Activated CD8-positive, alpha-beta T cell treated with anti-CD3 and anti-CD28 coated beads, Interleukin-2, amount 10 ng/mL, durations not matched to agents 7 days and 5 days (primary cell): ENCODE measurements around the gene CXCR5. TPM values are rescaled to one million over a fixed set of nuclear protein-coding genes. Genes with fewer than 3 reads are reported as not detected.

Experiments used
- ATAC-seq: fragments of 150-1000 bp; cut with Tn5 transposase; one replicate; pipeline ENCODE4 v1.10.0; 2021; ENCODE audit warnings: moderate library complexity
- CTCF ChIA-PET: fragments of 350-600 bp; sonication (Branson Sonifier 250); formaldehyde crosslinking; loops from one replicate; lab custom pipeline; 2021; ENCODE audit warnings: antibody characterized with exemption; lab: Charles Lee
- POLR2A ChIA-PET: fragments of 350-600 bp; sonication (Branson Sonifier 250); formaldehyde crosslinking; loops from one replicate; lab custom pipeline; 2021; ENCODE audit warnings: antibody characterized with exemption; lab: Charles Lee
- DNase-seq: peaks from one replicate; pipeline ENCODE4 v3.0.0-alpha.2; 2020
- H3K27ac Mint-ChIP-seq: one replicate; pipeline ENCODE4 v1.8.0; 2021; ENCODE audit warnings: mild to moderate bottlenecking, mixed read lengths
- H3K27me3 Mint-ChIP-seq: one replicate; pipeline ENCODE4 v1.8.0; 2021; ENCODE audit warnings: low read depth, mixed read lengths
- H3K36me3 Mint-ChIP-seq: one replicate; pipeline ENCODE4 v1.8.0; 2021; ENCODE audit warnings: low read depth, mixed read lengths
- H3K4me1 Mint-ChIP-seq: one replicate; pipeline ENCODE4 v1.8.0; 2021; ENCODE audit warnings: low read depth, mixed read lengths
- H3K4me3 Mint-ChIP-seq: one replicate; pipeline ENCODE4 v1.8.0; 2021; ENCODE audit warnings: mild to moderate bottlenecking, mixed read lengths
- H3K9me3 Mint-ChIP-seq: one replicate; pipeline ENCODE4 v1.8.0; 2022; ENCODE audit warnings: mixed read lengths; ENCODE audit not compliant: insufficient read depth
- total RNA-seq, 2 experiments: library from RNA; stranded (reverse); gene quantifications; one replicate each; pipeline ENCODE4 v1.2.3, GENCODE V29; 2021

The CXCR5 gene
- total RNA-seq, 2 experiments from 2014 or later, result 0.08 to 0.18 TPM

- H3K27me3 Mint-ChIP-seq, result no peaks in the 10 kb centered on the region
- ATAC-seq (no peak), DNase-seq (no peak)
- no peaks in the 10 kb centered on the region for H3K9me3 Mint-ChIP-seq
- H3K27ac Mint-ChIP-seq, result no peak overlapping the region
- H3K4me1 Mint-ChIP-seq, result peaks cover 32% of the 10 kb centered on the region
- H3K4me3 Mint-ChIP-seq, result no peak overlapping the region
- peaks cover 35% of the 10 kb centered on the region for H3K36me3 Mint-ChIP-seq
- CTCF ChIA-PET, result no interaction called here
- POLR2A ChIA-PET, result no interaction called here
These were observed 15.6 kb downstream of the CXCR5 start for GRCh38 chr11:118899296-118899688.

GRCh38 chr11:118899706-118900360 lies 16.1 kb downstream of the CXCR5 start:
- H3K36me3 Mint-ChIP-seq, result peaks cover 35% of the 10 kb centered on the region
- CTCF ChIA-PET, result no interaction called here
- no peaks in the 10 kb centered on the region for H3K9me3 Mint-ChIP-seq
- no peak overlapping the region for H3K4me3 Mint-ChIP-seq
- H3K27ac Mint-ChIP-seq, result no peak overlapping the region
- ATAC-seq (no peak), DNase-seq (no peak)
- H3K27me3 Mint-ChIP-seq, result no peaks in the 10 kb centered on the region
- H3K4me1 Mint-ChIP-seq, result peaks cover 27% of the 10 kb centered on the region
- POLR2A ChIA-PET, result no interaction called here

GRCh38 chr11:118900535-118901384 lies 17.1 kb downstream of the CXCR5 start:
- Mint-ChIP-seq H3K27ac (peak overlapping the region; percentile 25), H3K9me3 (no peaks in the 10 kb centered on the region), H3K36me3 (peaks cover 36% of the 10 kb centered on the region), H3K27me3 (no peaks in the 10 kb centered on the region), H3K4me3 (no peak overlapping the region), H3K4me1 (peaks cover 18% of the 10 kb centered on the region)
- ATAC-seq (no peak), DNase-seq (no peak)
- ChIA-PET POLR2A (no interaction called here), CTCF (no interaction called here)

GRCh38 chr11:118901494-118902335 lies 18.0 kb downstream of the CXCR5 start:
- Mint-ChIP-seq H3K4me1 (peaks cover 12% of the 10 kb centered on the region), H3K9me3 (no peaks in the 10 kb centered on the region), H3K36me3 (peaks cover 44% of the 10 kb centered on the region), H3K4me3 (no peak overlapping the region), H3K27me3 (no peaks in the 10 kb centered on the region), H3K27ac (no peak overlapping the region)
- DNase-seq (no peak), ATAC-seq (no peak)
- ChIA-PET CTCF (no interaction called here), POLR2A (no interaction called here)

GRCh38 chr11:118902336-118903203 lies 18.9 kb downstream of the CXCR5 start:
- ATAC-seq (no peak), DNase-seq (no peak)
- CTCF ChIA-PET, result interaction anchor here (1.4 kb wide), 1 partner anchor 18 kb away, joined by 3 read pairs; no protein-coding TSS in a partner anchor
- no peak overlapping the region for H3K4me3 Mint-ChIP-seq
- H3K36me3 Mint-ChIP-seq, result peaks cover 49% of the 10 kb centered on the region
- POLR2A ChIA-PET, result no interaction called here
- H3K27me3 Mint-ChIP-seq, result no peaks in the 10 kb centered on the region
- no peaks in the 10 kb centered on the region for H3K9me3 Mint-ChIP-seq
- H3K27ac Mint-ChIP-seq, result no peak overlapping the region
- peaks cover 14% of the 10 kb centered on the region for H3K4me1 Mint-ChIP-seq

GRCh38 chr11:118903204-118904015 lies 19.7 kb downstream of the CXCR5 start:
- H3K9me3 Mint-ChIP-seq, result no peaks in the 10 kb centered on the region
- ATAC-seq (no peak), DNase-seq (no peak)
- peaks cover 23% of the 10 kb centered on the region for H3K4me1 Mint-ChIP-seq
- no peak overlapping the region for H3K4me3 Mint-ChIP-seq
- no peak overlapping the region for H3K27ac Mint-ChIP-seq
- POLR2A ChIA-PET, result interaction anchor here (0.6 kb wide), 2 partner anchors 8 to 119 kb away, joined by 3 read pairs; no protein-coding TSS in a partner anchor
- H3K36me3 Mint-ChIP-seq, result peaks cover 51% of the 10 kb centered on the region
- CTCF ChIA-PET, result interaction anchor here (1.4 to 2.1 kb wide), 3 partner anchors 8 to 54 kb away, joined by 3 to 7 read pairs (median 7); no protein-coding TSS in a partner anchor
- H3K27me3 Mint-ChIP-seq, result no peaks in the 10 kb centered on the region

- ChIA-PET CTCF (interaction anchor here (0.9 to 2.0 kb wide), 9 partner anchors 12 to 160 kb away, joined by 3 to 8 read pairs (median 5); partner anchors contain the start of gene UPK2), POLR2A (interaction anchor here (0.9 to 3.6 kb wide), 4 partner anchors 16 to 117 kb away, joined by 3 to 12 read pairs (median 8); partner anchors contain the start of gene BCL9L)
- DNase-seq, result peak; percentile 91
- ATAC-seq, result peak; percentile 74
- no peak overlapping the region for H3K4me3 Mint-ChIP-seq
- no peaks in the 10 kb centered on the region for H3K9me3 Mint-ChIP-seq
- H3K4me1 Mint-ChIP-seq, result peaks cover 47% of the 10 kb centered on the region
- no peaks in the 10 kb centered on the region for H3K27me3 Mint-ChIP-seq
- peak overlapping the region; percentile 42 for H3K27ac Mint-ChIP-seq
- peaks cover 37% of the 10 kb centered on the region for H3K36me3 Mint-ChIP-seq
These were observed 23.7 kb downstream of the CXCR5 start for GRCh38 chr11:118907051-118908042.

GRCh38 chr11:118908264-118908663 lies 24.6 kb downstream of the CXCR5 start:
- POLR2A ChIA-PET, result interaction anchor here (0.7 to 5.9 kb wide), 5 partner anchors 13 to 118 kb away, joined by 3 to 46 read pairs (median 9); partner anchors contain the start of genes BCL9L and DDX6
- H3K36me3 Mint-ChIP-seq, result peaks cover 37% of the 10 kb centered on the region
- DNase-seq, result no peak
- H3K4me3 Mint-ChIP-seq, result no peak overlapping the region
- ATAC-seq, result no peak
- CTCF ChIA-PET, result interaction anchor here (1.0 to 2.0 kb wide), 5 partner anchors 30 to 159 kb away, joined by 3 to 8 read pairs (median 5); partner anchors contain the start of gene UPK2
- no peaks in the 10 kb centered on the region for H3K9me3 Mint-ChIP-seq
- H3K27me3 Mint-ChIP-seq, result no peaks in the 10 kb centered on the region
- H3K27ac Mint-ChIP-seq, result no peak overlapping the region
- H3K4me1 Mint-ChIP-seq, result peaks cover 56% of the 10 kb centered on the region

GRCh38 chr11:118908901-118909618 lies 25.4 kb downstream of the CXCR5 start:
- Mint-ChIP-seq H3K36me3 (peaks cover 33% of the 10 kb centered on the region), H3K4me3 (peak overlapping the region; percentile 13), H3K9me3 (no peaks in the 10 kb centered on the region), H3K27ac (peak overlapping the region; percentile 77), H3K4me1 (peaks cover 63% of the 10 kb centered on the region), H3K27me3 (no peaks in the 10 kb centered on the region)
- DNase-seq (no peak), ATAC-seq (no peak)
- CTCF ChIA-PET, result interaction anchor here (1.1 to 2.0 kb wide), 7 partner anchors 30 to 118 kb away, joined by 3 to 8 read pairs (median 3); partner anchors contain the start of genes DDX6 and UPK2
- POLR2A ChIA-PET, result interaction anchor here (0.6 to 5.9 kb wide), 5 partner anchors 14 to 119 kb away, joined by 3 to 46 read pairs (median 9); partner anchors contain the start of genes BCL9L and DDX6
